Neural crest cell (in vitro differentiated cells): Measurements from ENCODE around the gene CLMP. TPM values are rescaled to one million over a fixed set of nuclear protein-coding genes. Genes with fewer than 3 reads are reported as not detected.

Experiments used
- DNase-seq: peaks from one replicate; pipeline ENCODE4 v3.0.0; 2021; ENCODE audit warnings: low read depth, mixed read lengths, low spot score
- H3K27ac Mint-ChIP-seq: one replicate; pipeline ENCODE4 v1.8.0; 2021; ENCODE audit warnings: mild to moderate bottlenecking, mixed read lengths; ENCODE audit not compliant: unreplicated experiment
- H3K27me3 Mint-ChIP-seq: 2 replicates; pipeline ENCODE4 v1.8.0; 2021; ENCODE audit warnings: low read depth, mild to moderate bottlenecking, mixed read lengths
- H3K36me3 Mint-ChIP-seq: 2 replicates; pipeline ENCODE4 v1.8.0; 2021; ENCODE audit warnings: low read depth, mild to moderate bottlenecking, mixed read lengths
- H3K4me1 Mint-ChIP-seq: 2 replicates; pipeline ENCODE4 v1.8.0; 2021; ENCODE audit warnings: mixed read lengths
- H3K4me3 Mint-ChIP-seq: one replicate; pipeline ENCODE4 v1.8.0; 2021; ENCODE audit warnings: mild to moderate bottlenecking, mixed read lengths
- H3K9me3 Mint-ChIP-seq: 2 replicates; pipeline ENCODE4 v1.8.0; 2021; ENCODE audit warnings: mixed read lengths
- CTCF ChIP-seq: fragments of 200-600 bp; sonication (generic); conservative IDR thresholded peaks from 2 replicates; pipeline ENCODE4 v1.5.0; 2021; ENCODE audit warnings: antibody characterized with exemption, mild to moderate bottlenecking
- total RNA-seq: library from RNA; stranded (reverse); gene quantifications from 2 replicates; pipeline ENCODE4 v1.2.1, GENCODE V29; 2021

The CLMP gene
- total RNA-seq, 1 donor from 2014 or later: 4.3 TPM

GRCh38 chr11:123047266-123047946 is 147.6 kb downstream of the CLMP start:
- DNase-seq: no peak
- no peak overlapping the region for H3K4me3 Mint-ChIP-seq
- no peaks in the 10 kb centered on the region for H3K27me3 Mint-ChIP-seq
- H3K36me3 Mint-ChIP-seq: no peaks in the 10 kb centered on the region
- H3K27ac Mint-ChIP-seq: no peak overlapping the region
- H3K4me1 Mint-ChIP-seq: peaks cover 4% of the 10 kb centered on the region
- TF ChIP-seq CTCF: no peak
- no peaks in the 10 kb centered on the region for H3K9me3 Mint-ChIP-seq

GRCh38 chr11:123046473-123047259 is 148.4 kb downstream of the CLMP start:
- Mint-ChIP-seq H3K36me3 (no peaks in the 10 kb centered on the region), H3K27ac (no peak overlapping the region), H3K4me3 (no peak overlapping the region), H3K27me3 (no peaks in the 10 kb centered on the region), H3K9me3 (no peaks in the 10 kb centered on the region), H3K4me1 (peaks cover 4% of the 10 kb centered on the region)
- TF ChIP-seq CTCF: no peak
- no peak for DNase-seq

- Mint-ChIP-seq H3K27ac (no peak overlapping the region), H3K9me3 (no peaks in the 10 kb centered on the region), H3K27me3 (no peaks in the 10 kb centered on the region), H3K4me3 (no peak overlapping the region), H3K4me1 (peaks cover 4% of the 10 kb centered on the region), H3K36me3 (no peaks in the 10 kb centered on the region)
- no peak for DNase-seq
- no peak for TF ChIP-seq CTCF
Measured at GRCh38 chr11:123045101-123045500, 149.9 kb downstream of the CLMP start.

GRCh38 chr11:123041185-123041584 is 153.9 kb downstream of the CLMP start:
- Mint-ChIP-seq H3K27ac (no peak overlapping the region), H3K4me1 (no peaks in the 10 kb centered on the region)

GRCh38 chr11:123040111-123040432 is 155.0 kb downstream of the CLMP start:
- DNase-seq: no peak
- no peak overlapping the region for H3K4me3 Mint-ChIP-seq
- no peak overlapping the region for H3K27ac Mint-ChIP-seq
- no peaks in the 10 kb centered on the region for H3K27me3 Mint-ChIP-seq
- no peaks in the 10 kb centered on the region for H3K9me3 Mint-ChIP-seq
- TF ChIP-seq CTCF: no peak
- H3K36me3 Mint-ChIP-seq: no peaks in the 10 kb centered on the region
- H3K4me1 Mint-ChIP-seq: no peaks in the 10 kb centered on the region

More at GRCh38 chr11:123041185-123041584, 153.9 kb downstream of the CLMP start:
- Mint-ChIP-seq H3K36me3 (no peaks in the 10 kb centered on the region), H3K9me3 (no peaks in the 10 kb centered on the region), H3K4me3 (no peak overlapping the region), H3K27me3 (no peaks in the 10 kb centered on the region)
- TF ChIP-seq CTCF: no peak
- DNase-seq: no peak
